SK-N-SH (cell line): ENCODE data around the gene FGF18. TPM values are rescaled to one million over a fixed set of nuclear protein-coding genes. Genes with fewer than 3 reads are reported as not detected.

Source experiments
- CTCF ChIA-PET: fragments of 300-600, 350-600 bp; formaldehyde crosslinking; extraction: SDS; loops from one replicate; lab custom pipeline; 2021; lab: Yijun Ruan, JAX
- POLR2A ChIA-PET: fragments of 350-600 bp; sonication (Branson Sonifier 250); formaldehyde crosslinking; extraction: SDS; loops from one replicate; lab custom pipeline; 2020; ENCODE audit warnings: antibody characterized with exemption, inconsistent platforms; lab: Yijun Ruan, JAX
- DNase-seq: peaks from one replicate; pipeline ENCODE4 v3.0.0; 2012
- H2AFZ ChIP-seq: fragments of 200-600 bp; sonication (generic); 2 replicates; pipeline ENCODE4 v1.8.1; 2016; ENCODE audit warnings: antibody characterized with exemption, mild to moderate bottlenecking, low read depth
- H3F3A ChIP-seq: fragments of 200-600 bp; sonication (generic); replicated peaks from 2 replicates; pipeline ENCODE3; 2016; ENCODE audit warnings: antibody characterized with exemption, mild to moderate bottlenecking; ENCODE audit not compliant: insufficient read depth
- H3K27ac ChIP-seq, 2 experiments: fragments of 200-500 bp in 1 of 2; fragments of 200-600 bp in 1 of 2; sonication (Bioruptor generic) in 1 of 2; sonication (generic), shearing (Covaris generic) in 1 of 2; 2 replicates each; pipeline versions ENCODE4 v1.5.1 to v1.6.1; 2014 to 2016; ENCODE audit warnings: low read depth in 2 of 2, inconsistent platforms in 1 of 2, low read length in 1 of 2, mild to moderate bottlenecking in 1 of 2, mixed read lengths in 1 of 2
- H3K27me3 ChIP-seq: fragments of 200-600 bp; sonication (generic), shearing (Covaris generic); 2 replicates; pipeline ENCODE4 v1.6.1; 2016; ENCODE audit warnings: mixed run types; ENCODE audit not compliant: insufficient read depth
- H3K36me3 ChIP-seq, 2 experiments: fragments of 200-500 bp in 1 of 2; fragments of 200-600 bp in 1 of 2; sonication (Bioruptor generic) in 1 of 2; sonication (generic) in 1 of 2; replicated peaks in 1 of 2; 2 replicates each; pipeline versions ENCODE3 to v1.5.1; 2014 to 2016; ENCODE audit warnings: low read length in 1 of 2, mild to moderate bottlenecking in 1 of 2; ENCODE audit not compliant: insufficient read depth in 2 of 2, control insufficient read depth in 1 of 2
- H3K4me1 ChIP-seq, 2 experiments: fragments of 200-500 bp in 1 of 2; fragments of 200-600 bp in 1 of 2; sonication (Bioruptor generic) in 1 of 2; sonication (generic), shearing (Covaris generic) in 1 of 2; 2 replicates each; pipeline versions ENCODE4 v1.5.1 to v1.6.1; 2014 to 2016; ENCODE audit warnings: low read depth in 1 of 2, low read length in 1 of 2, mixed run types in 1 of 2; ENCODE audit not compliant: insufficient read depth in 2 of 2, control insufficient read depth in 1 of 2
- H3K4me2 ChIP-seq: fragments of 200-600 bp; sonication (generic), shearing (Covaris generic); 2 replicates; pipeline ENCODE4 v1.6.1; 2017; ENCODE audit warnings: mixed run types
- H3K4me3 ChIP-seq, 2 experiments: fragments of 200-500 bp in 1 of 2; fragments of 200-600 bp in 1 of 2; sonication (Bioruptor generic) in 1 of 2; sonication (generic), shearing (Covaris generic) in 1 of 2; 2 replicates each; pipeline versions ENCODE4 v1.5.1 to v1.8.1; 2014 to 2016; ENCODE audit warnings: low read depth in 2 of 2, inconsistent platforms in 1 of 2, low read length in 1 of 2, mild to moderate bottlenecking in 1 of 2, mixed read lengths in 1 of 2, moderate library complexity in 1 of 2
- H3K79me2 ChIP-seq: fragments of 200-600 bp; sonication (generic); 2 replicates; pipeline ENCODE4 v1.8.1; 2017; ENCODE audit warnings: mild to moderate bottlenecking; ENCODE audit not compliant: insufficient read depth
- H3K9ac ChIP-seq: fragments of 200-600 bp; sonication (generic); 2 replicates; pipeline ENCODE4 v1.6.1; 2017; ENCODE audit warnings: mixed run types
- H3K9me2 ChIP-seq: fragments of 200-600 bp; sonication (generic); 2 replicates; pipeline ENCODE4 v1.6.1; 2017; ENCODE audit warnings: mixed run types
- H3K9me3 ChIP-seq: fragments of 200-600 bp; sonication (generic); 2 replicates; pipeline ENCODE4 v1.6.1; 2017; ENCODE audit warnings: mixed run types, mild to moderate bottlenecking, moderate library complexity
- H4K20me1 ChIP-seq: fragments of 200-600 bp; sonication (generic); 2 replicates; pipeline ENCODE4 v1.6.1; 2017; ENCODE audit warnings: mild to moderate bottlenecking, mixed run types; ENCODE audit not compliant: insufficient read depth
- CHD2 ChIP-seq: fragments of 150-350 bp; IDR thresholded peaks from 2 replicates; pipeline ENCODE4 v1.6.1; 2018; ENCODE audit warnings: low read length; ENCODE audit not compliant: partially characterized antibody
- ELF1 ChIP-seq: IDR thresholded peaks from 2 replicates; pipeline ENCODE4 v1.4.0; 2012
- EP300 ChIP-seq, 2 experiments: IDR thresholded peaks; 2 replicates each; pipeline versions ENCODE4 v1.4.0 to v1.6.1; 2012; ENCODE audit warnings: borderline replicate concordance in 1 of 2, low read depth in 1 of 2, low read length in 1 of 2
- GABPA ChIP-seq: IDR thresholded peaks from 2 replicates; pipeline ENCODE4 v1.4.0; 2012; ENCODE audit warnings: low read depth, mild to moderate bottlenecking
- GATA2 ChIP-seq: sonication (generic); formaldehyde crosslinking; IDR thresholded peaks from 2 replicates; pipeline ENCODE4 v1.5.0; 2020; ENCODE audit warnings: mild to moderate bottlenecking, missing genetic modification reagents
- MEF2A ChIP-seq: IDR thresholded peaks from 2 replicates; pipeline ENCODE4 v1.4.0; 2012; ENCODE audit warnings: low read depth, borderline replicate concordance
- NFIC ChIP-seq: IDR thresholded peaks from 2 replicates; pipeline ENCODE4 v1.4.0; 2012; ENCODE audit warnings: borderline replicate concordance
- RCOR1 ChIP-seq: fragments of 150-350 bp; IDR thresholded peaks from 2 replicates; pipeline ENCODE4 v1.6.1; 2017; ENCODE audit warnings: antibody characterized with exemption, low read length
- SIN3A ChIP-seq: IDR thresholded peaks from 2 replicates; pipeline ENCODE4 v1.6.1; 2012; ENCODE audit warnings: low read depth, mild to moderate bottlenecking, low read length, moderate library complexity, borderline replicate concordance
- SMC3 ChIP-seq: IDR thresholded peaks from 2 replicates; pipeline ENCODE4 v1.6.1; 2012; ENCODE audit warnings: low read depth, low read length, improper control_type of control experiment
- TCF12 ChIP-seq: IDR thresholded peaks from 2 replicates; pipeline ENCODE4 v1.4.0; 2012
- WGBS: methylation state at CpG from one replicate; pipeline ENCODE4 v1.1.6; 2017; ENCODE audit warnings: low lambda C conversion rate; 5-methylcytosine and 5-hydroxymethylcytosine counted together
- polyA plus RNA-seq, 3 experiments: library from polyadenylated mRNA; depleted of rRNA; stranded (reverse); fragments of >200 nt; gene quantifications; 2 replicates each; pipeline ENCODE4 v1.2.3, GENCODE V29; 2012
- TF ChIP-seq, protein P1 (sequence below): IDR thresholded peaks from 2 replicates; pipeline ENCODE4 v1.6.1; 2012; ENCODE audit warnings: mild to moderate bottlenecking, low read depth, low read length, moderate library complexity
- TF ChIP-seq, protein P2 (sequence below): fragments of 150-350 bp; IDR thresholded peaks from 2 replicates; pipeline ENCODE4 v1.6.1; 2017; ENCODE audit warnings: antibody characterized with exemption, low read length, low read depth, borderline replicate concordance
- TF ChIP-seq, protein P3 (sequence below): IDR thresholded peaks from 2 replicates; pipeline ENCODE4 v1.4.0; 2012; ENCODE audit warnings: low read depth
- TF ChIP-seq, protein P4 (sequence below): IDR thresholded peaks from 2 replicates; pipeline ENCODE4 v1.4.0; 2012; ENCODE audit warnings: low read depth, borderline replicate concordance
- TF ChIP-seq, protein P5 (sequence below): IDR thresholded peaks from 2 replicates; pipeline ENCODE4; 2012
- TF ChIP-seq, protein P6 (sequence below): fragments of 200-600 bp; sonication (generic); IDR thresholded peaks from 2 replicates; pipeline ENCODE4 v1.6.1; 2017; ENCODE audit warnings: antibody characterized with exemption, mild to moderate bottlenecking, moderate library complexity

FGF18 gene
- polyA plus RNA-seq, 1 of the 3 experiments (the other 2 are of a cell fraction), result 0.89 TPM

DNA sequence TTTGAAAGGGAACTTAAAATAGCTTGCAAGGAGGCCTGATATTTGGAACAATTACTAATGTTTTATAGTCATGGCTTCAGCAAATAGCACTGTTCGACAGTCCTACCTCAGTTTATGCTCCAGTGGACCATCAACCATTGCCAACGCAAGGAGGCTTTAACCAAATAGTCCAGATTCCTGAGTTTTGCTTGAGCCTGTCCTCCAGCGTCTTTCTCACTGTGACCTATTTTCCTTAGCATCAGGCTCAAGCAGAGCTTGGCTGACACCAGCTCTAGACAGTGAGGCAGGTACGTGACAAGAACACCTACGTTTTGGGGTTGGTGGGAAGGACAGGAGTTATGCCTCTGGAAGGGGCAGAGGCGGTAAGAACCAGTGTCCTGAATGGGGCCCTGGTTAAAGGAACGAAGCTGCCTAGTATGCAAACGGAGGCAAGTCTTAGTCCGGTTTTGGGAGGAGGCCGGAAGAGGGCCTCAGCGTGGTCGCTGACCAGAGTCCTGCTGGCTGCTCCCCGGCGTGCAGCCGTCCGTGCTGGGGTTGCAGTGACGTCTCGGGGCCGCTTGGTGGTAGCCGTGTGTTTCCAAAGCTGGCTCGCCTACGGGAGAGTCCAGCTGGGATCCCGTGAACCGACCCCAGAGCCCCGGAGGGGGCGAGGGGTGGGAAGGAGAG lies 998 bp upstream of the FGF18 start (continued):
- TF ChIP-seq, protein P1, sequence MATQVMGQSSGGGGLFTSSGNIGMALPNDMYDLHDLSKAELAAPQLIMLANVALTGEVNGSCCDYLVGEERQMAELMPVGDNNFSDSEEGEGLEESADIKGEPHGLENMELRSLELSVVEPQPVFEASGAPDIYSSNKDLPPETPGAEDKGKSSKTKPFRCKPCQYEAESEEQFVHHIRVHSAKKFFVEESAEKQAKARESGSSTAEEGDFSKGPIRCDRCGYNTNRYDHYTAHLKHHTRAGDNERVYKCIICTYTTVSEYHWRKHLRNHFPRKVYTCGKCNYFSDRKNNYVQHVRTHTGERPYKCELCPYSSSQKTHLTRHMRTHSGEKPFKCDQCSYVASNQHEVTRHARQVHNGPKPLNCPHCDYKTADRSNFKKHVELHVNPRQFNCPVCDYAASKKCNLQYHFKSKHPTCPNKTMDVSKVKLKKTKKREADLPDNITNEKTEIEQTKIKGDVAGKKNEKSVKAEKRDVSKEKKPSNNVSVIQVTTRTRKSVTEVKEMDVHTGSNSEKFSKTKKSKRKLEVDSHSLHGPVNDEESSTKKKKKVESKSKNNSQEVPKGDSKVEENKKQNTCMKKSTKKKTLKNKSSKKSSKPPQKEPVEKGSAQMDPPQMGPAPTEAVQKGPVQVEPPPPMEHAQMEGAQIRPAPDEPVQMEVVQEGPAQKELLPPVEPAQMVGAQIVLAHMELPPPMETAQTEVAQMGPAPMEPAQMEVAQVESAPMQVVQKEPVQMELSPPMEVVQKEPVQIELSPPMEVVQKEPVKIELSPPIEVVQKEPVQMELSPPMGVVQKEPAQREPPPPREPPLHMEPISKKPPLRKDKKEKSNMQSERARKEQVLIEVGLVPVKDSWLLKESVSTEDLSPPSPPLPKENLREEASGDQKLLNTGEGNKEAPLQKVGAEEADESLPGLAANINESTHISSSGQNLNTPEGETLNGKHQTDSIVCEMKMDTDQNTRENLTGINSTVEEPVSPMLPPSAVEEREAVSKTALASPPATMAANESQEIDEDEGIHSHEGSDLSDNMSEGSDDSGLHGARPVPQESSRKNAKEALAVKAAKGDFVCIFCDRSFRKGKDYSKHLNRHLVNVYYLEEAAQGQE, result peak; percentile 97
- TF ChIP-seq ELF1 (no peak), NFIC (no peak), GATA2 (CRISPR knock-in tag) (no peak), EP300 (IDR thresholded peaks at IDR 0.05; ENCODE audit: borderline replicate concordance in 1 of 2, low read depth in 1 of 2, low read length in 1 of 2) (no peak), SMC3 (peak; percentile 86)
- TF ChIP-seq, protein P2, sequence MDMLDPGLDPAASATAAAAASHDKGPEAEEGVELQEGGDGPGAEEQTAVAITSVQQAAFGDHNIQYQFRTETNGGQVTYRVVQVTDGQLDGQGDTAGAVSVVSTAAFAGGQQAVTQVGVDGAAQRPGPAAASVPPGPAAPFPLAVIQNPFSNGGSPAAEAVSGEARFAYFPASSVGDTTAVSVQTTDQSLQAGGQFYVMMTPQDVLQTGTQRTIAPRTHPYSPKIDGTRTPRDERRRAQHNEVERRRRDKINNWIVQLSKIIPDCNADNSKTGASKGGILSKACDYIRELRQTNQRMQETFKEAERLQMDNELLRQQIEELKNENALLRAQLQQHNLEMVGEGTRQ, result no peak

DNA sequence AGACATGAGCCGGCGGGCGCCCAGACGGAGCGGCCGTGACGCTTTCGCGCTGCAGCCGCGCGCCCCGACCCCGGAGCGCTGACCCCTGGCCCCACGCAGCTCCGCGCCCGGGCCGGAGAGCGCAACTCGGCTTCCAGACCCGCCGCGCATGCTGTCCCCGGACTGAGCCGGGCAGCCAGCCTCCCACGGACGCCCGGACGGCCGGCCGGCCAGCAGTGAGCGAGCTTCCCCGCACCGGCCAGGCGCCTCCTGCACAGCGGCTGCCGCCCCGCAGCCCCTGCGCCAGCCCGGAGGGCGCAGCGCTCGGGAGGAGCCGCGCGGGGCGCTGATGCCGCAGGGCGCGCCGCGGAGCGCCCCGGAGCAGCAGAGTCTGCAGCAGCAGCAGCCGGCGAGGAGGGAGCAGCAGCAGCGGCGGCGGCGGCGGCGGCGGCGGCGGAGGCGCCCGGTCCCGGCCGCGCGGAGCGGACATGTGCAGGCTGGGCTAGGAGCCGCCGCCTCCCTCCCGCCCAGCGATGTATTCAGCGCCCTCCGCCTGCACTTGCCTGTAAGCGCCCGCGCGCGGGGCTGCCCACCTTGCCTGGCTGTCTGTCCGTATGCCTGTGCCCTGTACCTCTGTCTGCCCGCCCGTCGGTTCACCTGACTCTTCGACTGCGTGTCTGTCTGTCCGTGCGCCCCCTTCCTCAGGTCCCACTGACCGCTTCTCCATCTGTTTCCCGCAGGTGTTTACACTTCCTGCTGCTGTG lies 412 bp downstream of the FGF18 start:
- H3K79me2 ChIP-seq, result no peaks in the 10 kb centered on the region
- H3K4me2 ChIP-seq, result 0 out of 2 replicates have a peak overlapping the region, but pooled peaks have one; percentile 15
- peaks cover 0 to 4% of the 10 kb centered on the region in 2 experiments for H3K36me3 ChIP-seq
- no peak overlapping the region for H2AFZ ChIP-seq
- DNase-seq, result peak; percentile 76
- WGBS, result 23% methylated on average over 9 of the region's 95 CpGs
- H3F3A ChIP-seq, result peaks cover 36% of the 10 kb centered on the region
- H3K27me3 ChIP-seq, result no peaks in the 10 kb centered on the region
- no peak overlapping the region for H3K27ac ChIP-seq
- H3K9me3 ChIP-seq, result no peaks in the 10 kb centered on the region
- no peak overlapping the region for H3K9ac ChIP-seq
- peak overlapping the region; percentile 47 to 58; a peak in 3 of 4 replicates for H3K4me3 ChIP-seq
- POLR2A ChIA-PET, result no interaction called here
- TF ChIP-seq CHD2 (no peak), EP300 (IDR thresholded peaks at IDR 0.05; ENCODE audit: borderline replicate concordance in 1 of 2, low read depth in 1 of 2, low read length in 1 of 2) (no peak), RCOR1 (no peak), SIN3A (no peak), MEF2A (no peak), GABPA (no peak), TCF12 (no peak)
- TF ChIP-seq, protein P3, sequence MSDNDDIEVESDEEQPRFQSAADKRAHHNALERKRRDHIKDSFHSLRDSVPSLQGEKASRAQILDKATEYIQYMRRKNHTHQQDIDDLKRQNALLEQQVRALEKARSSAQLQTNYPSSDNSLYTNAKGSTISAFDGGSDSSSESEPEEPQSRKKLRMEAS, result no peak
- TF ChIP-seq, protein P4, sequence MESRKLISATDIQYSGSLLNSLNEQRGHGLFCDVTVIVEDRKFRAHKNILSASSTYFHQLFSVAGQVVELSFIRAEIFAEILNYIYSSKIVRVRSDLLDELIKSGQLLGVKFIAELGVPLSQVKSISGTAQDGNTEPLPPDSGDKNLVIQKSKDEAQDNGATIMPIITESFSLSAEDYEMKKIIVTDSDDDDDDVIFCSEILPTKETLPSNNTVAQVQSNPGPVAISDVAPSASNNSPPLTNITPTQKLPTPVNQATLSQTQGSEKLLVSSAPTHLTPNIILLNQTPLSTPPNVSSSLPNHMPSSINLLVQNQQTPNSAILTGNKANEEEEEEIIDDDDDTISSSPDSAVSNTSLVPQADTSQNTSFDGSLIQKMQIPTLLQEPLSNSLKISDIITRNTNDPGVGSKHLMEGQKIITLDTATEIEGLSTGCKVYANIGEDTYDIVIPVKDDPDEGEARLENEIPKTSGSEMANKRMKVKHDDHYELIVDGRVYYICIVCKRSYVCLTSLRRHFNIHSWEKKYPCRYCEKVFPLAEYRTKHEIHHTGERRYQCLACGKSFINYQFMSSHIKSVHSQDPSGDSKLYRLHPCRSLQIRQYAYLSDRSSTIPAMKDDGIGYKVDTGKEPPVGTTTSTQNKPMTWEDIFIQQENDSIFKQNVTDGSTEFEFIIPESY, result no peak
- TF ChIP-seq, protein P5, sequence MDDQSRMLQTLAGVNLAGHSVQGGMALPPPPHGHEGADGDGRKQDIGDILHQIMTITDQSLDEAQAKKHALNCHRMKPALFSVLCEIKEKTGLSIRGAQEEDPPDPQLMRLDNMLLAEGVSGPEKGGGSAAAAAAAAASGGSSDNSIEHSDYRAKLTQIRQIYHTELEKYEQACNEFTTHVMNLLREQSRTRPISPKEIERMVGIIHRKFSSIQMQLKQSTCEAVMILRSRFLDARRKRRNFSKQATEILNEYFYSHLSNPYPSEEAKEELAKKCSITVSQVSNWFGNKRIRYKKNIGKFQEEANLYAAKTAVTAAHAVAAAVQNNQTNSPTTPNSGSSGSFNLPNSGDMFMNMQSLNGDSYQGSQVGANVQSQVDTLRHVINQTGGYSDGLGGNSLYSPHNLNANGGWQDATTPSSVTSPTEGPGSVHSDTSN, result no peak
- TF ChIP-seq, protein P6, sequence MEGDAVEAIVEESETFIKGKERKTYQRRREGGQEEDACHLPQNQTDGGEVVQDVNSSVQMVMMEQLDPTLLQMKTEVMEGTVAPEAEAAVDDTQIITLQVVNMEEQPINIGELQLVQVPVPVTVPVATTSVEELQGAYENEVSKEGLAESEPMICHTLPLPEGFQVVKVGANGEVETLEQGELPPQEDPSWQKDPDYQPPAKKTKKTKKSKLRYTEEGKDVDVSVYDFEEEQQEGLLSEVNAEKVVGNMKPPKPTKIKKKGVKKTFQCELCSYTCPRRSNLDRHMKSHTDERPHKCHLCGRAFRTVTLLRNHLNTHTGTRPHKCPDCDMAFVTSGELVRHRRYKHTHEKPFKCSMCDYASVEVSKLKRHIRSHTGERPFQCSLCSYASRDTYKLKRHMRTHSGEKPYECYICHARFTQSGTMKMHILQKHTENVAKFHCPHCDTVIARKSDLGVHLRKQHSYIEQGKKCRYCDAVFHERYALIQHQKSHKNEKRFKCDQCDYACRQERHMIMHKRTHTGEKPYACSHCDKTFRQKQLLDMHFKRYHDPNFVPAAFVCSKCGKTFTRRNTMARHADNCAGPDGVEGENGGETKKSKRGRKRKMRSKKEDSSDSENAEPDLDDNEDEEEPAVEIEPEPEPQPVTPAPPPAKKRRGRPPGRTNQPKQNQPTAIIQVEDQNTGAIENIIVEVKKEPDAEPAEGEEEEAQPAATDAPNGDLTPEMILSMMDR, result no peak
- TF ChIP-seq, all 33 proteins: peak for 0
- Histone ChIP-seq H3K4me1 (peaks cover 0 to 32% of the 10 kb centered on the region in 2 experiments; a peak in 1 of 4 replicates), H3K9me2 (no peaks in the 10 kb centered on the region), H4K20me1 (peaks cover 58% of the 10 kb centered on the region)
- CTCF ChIA-PET, result interaction anchor here (0.6 to 5.4 kb wide), 44 partner anchors 9 to 675 kb away, joined by 3 to 122 read pairs (median 6); partner anchors contain the start of gene FBXW11
